OCI-LY7 (cell line): Measurements from ENCODE around the gene ZNF277. TPM values are rescaled to one million over a fixed set of nuclear protein-coding genes. Genes with fewer than 3 reads are reported as not detected.

Experiments
- BruUV-seq: library from RNA; stranded (reverse); fragments of 400-500 nt; replicated peaks from 2 replicates; lab custom pipeline; 2021; lab: Mats Ljungman, UMichigan
- CTCF ChIA-PET: fragments of 300-600 bp; sonication (Branson Sonifier 250); formaldehyde crosslinking; loops from one replicate; lab custom pipeline; 2022; ENCODE audit warnings: antibody characterized with exemption; ENCODE audit not compliant: unreplicated experiment; lab: Charles Lee
- POLR2A ChIA-PET: fragments of 300-600 bp; sonication (Branson Sonifier 250); formaldehyde crosslinking; loops from one replicate; lab custom pipeline; 2022; ENCODE audit warnings: antibody characterized with exemption; lab: Charles Lee
- DNase-seq: peaks from one replicate; pipeline ENCODE4 v3.0.0-alpha.2; 2015; ENCODE audit warnings: low spot score
- H2AFZ ChIP-seq: fragments of 200-600 bp; sonication (generic), shearing (Covaris generic); 2 replicates; pipeline ENCODE4 v1.6.1; 2014; ENCODE audit warnings: mild to moderate bottlenecking, antibody characterized with exemption, low read length, moderate library complexity
- H3K27ac ChIP-seq: fragments of 200-600 bp; sonication (generic); 2 replicates; pipeline ENCODE4 v1.5.1; 2014; ENCODE audit warnings: mixed run types, low read depth, mild to moderate bottlenecking, moderate library complexity, low read length, inconsistent platforms; ENCODE audit not compliant: poor library complexity, severe bottlenecking
- H3K36me3 ChIP-seq: fragments of 200-600 bp; sonication (generic); 2 replicates; pipeline ENCODE4 v1.6.1; 2014; ENCODE audit warnings: mild to moderate bottlenecking, antibody characterized with exemption, low read length, moderate library complexity, mixed read lengths; ENCODE audit not compliant: insufficient read depth
- H3K4me1 ChIP-seq: fragments of 200-600 bp; sonication (generic); 2 replicates; pipeline ENCODE4 v1.5.1; 2014; ENCODE audit warnings: mild to moderate bottlenecking, low read length; ENCODE audit not compliant: insufficient read depth, poor library complexity, severe bottlenecking
- H3K4me2 ChIP-seq: fragments of 200-600 bp; sonication (generic); 2 replicates; pipeline ENCODE4 v1.6.1; 2014; ENCODE audit warnings: mild to moderate bottlenecking, low read length
- H3K4me3 ChIP-seq: fragments of 200-600 bp; sonication (generic); 2 replicates; pipeline ENCODE4 v1.5.1; 2014; ENCODE audit warnings: mild to moderate bottlenecking, low read depth, low read length; ENCODE audit not compliant: poor library complexity, severe bottlenecking
- H3K79me2 ChIP-seq: fragments of 200-600 bp; sonication (generic); 2 replicates; pipeline ENCODE4 v1.6.1; 2016; ENCODE audit warnings: low read depth, mild to moderate bottlenecking, low read length, moderate library complexity, mixed read lengths; ENCODE audit not compliant: insufficient read depth
- H3K9me2 ChIP-seq: fragments of 200-600 bp; sonication (generic); 2 replicates; pipeline ENCODE4 v1.6.1; 2016; ENCODE audit warnings: mild to moderate bottlenecking, low read length, mixed read lengths; ENCODE audit not compliant: insufficient read depth
- H3K9me3 ChIP-seq: fragments of 200-600 bp; sonication (generic); 2 replicates; pipeline ENCODE4 v1.6.1; 2014; ENCODE audit warnings: mild to moderate bottlenecking, mixed run types, low read length, mixed read lengths
- H4K20me1 ChIP-seq: fragments of 200-600 bp; sonication (generic); 2 replicates; pipeline ENCODE4 v1.6.1; 2014; ENCODE audit warnings: mild to moderate bottlenecking, antibody characterized with exemption, low read length, moderate library complexity, mixed read lengths; ENCODE audit not compliant: insufficient read depth
- EZH2phosphoT487 ChIP-seq: fragments of 200-600 bp; sonication (generic); IDR thresholded peaks from 2 replicates; pipeline ENCODE4 v1.6.1; 2018; ENCODE audit warnings: low read depth, borderline replicate concordance, mild to moderate bottlenecking, mixed run types, antibody characterized with exemption, low read length, moderate library complexity, mixed read lengths
- intact Hi-C: fragments of 100-400 bp; cut with micrococcal nuclease; formaldehyde crosslinking; loops from one replicate; pipeline ENCODE4 v1.10.0; 2022; ENCODE audit not compliant: unreplicated experiment
- total RNA-seq, 2 experiments: library from RNA; depleted of rRNA in 1 of 2; stranded (reverse); fragments of >200 nt in 1 of 2; shearing (Covaris generic) in 1 of 2; gene quantifications; 2 replicates each; pipeline ENCODE4 v1.2.3, GENCODE V29; 2014 to 2022
- TF ChIP-seq, protein P1 (sequence below): fragments of 200-600 bp; sonication (generic); conservative IDR thresholded peaks from 2 replicates; pipeline ENCODE4 v1.5.1; 2014; ENCODE audit warnings: mild to moderate bottlenecking, antibody characterized with exemption, low read length, moderate library complexity, mixed read lengths

ZNF277 gene
- total RNA-seq, 2 experiments from 2014 or later = 18.1 to 20.5 TPM

DNA sequence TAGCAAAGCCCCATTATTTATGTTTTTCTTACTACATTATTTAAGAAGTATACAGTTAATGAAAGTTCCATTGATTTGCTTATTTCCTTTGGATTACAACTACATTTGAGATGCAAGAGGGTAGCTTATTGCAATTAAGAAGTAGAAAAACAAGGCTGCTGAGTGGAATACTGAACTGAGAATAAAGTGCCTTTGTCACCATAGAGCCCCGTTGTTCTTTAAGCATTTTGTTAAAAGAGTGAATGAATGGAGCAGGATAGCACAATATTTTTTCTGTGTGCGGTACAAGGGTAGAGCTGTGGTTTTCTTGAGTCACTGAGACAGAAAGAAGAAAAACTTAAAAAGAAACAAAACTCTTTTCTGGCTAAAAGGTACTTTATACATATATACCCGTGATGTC lies 45.6 kb downstream of the ZNF277 start:
- ChIA-PET CTCF (no interaction called here), POLR2A (interaction anchor here (1.0 kb wide), 1 partner anchor 82 kb away, joined by 3 read pairs; no protein-coding TSS in a partner anchor)
- no peaks in the 10 kb centered on the region for H3K9me2 ChIP-seq
- DNase-seq = no peak
- no peak overlapping the region for H3K27ac ChIP-seq
- no peak overlapping the region for H3K4me3 ChIP-seq
- TF ChIP-seq, protein P1, sequence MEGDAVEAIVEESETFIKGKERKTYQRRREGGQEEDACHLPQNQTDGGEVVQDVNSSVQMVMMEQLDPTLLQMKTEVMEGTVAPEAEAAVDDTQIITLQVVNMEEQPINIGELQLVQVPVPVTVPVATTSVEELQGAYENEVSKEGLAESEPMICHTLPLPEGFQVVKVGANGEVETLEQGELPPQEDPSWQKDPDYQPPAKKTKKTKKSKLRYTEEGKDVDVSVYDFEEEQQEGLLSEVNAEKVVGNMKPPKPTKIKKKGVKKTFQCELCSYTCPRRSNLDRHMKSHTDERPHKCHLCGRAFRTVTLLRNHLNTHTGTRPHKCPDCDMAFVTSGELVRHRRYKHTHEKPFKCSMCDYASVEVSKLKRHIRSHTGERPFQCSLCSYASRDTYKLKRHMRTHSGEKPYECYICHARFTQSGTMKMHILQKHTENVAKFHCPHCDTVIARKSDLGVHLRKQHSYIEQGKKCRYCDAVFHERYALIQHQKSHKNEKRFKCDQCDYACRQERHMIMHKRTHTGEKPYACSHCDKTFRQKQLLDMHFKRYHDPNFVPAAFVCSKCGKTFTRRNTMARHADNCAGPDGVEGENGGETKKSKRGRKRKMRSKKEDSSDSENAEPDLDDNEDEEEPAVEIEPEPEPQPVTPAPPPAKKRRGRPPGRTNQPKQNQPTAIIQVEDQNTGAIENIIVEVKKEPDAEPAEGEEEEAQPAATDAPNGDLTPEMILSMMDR = no peak
- no peak for TF ChIP-seq EZH2phosphoT487
- no TSS peak for BruUV-seq
- H3K9me3 ChIP-seq = no peaks in the 10 kb centered on the region
- H3K36me3 ChIP-seq = no peaks in the 10 kb centered on the region
- intact Hi-C loops = no loop called here
- peaks cover 18% of the 10 kb centered on the region; the same call in 1 of the 2 replicates for H4K20me1 ChIP-seq
- no peak overlapping the region for H2AFZ ChIP-seq
- H3K4me2 ChIP-seq = no peak overlapping the region
- no peaks in the 10 kb centered on the region for H3K79me2 ChIP-seq
- no peaks in the 10 kb centered on the region for H3K4me1 ChIP-seq

DNA sequence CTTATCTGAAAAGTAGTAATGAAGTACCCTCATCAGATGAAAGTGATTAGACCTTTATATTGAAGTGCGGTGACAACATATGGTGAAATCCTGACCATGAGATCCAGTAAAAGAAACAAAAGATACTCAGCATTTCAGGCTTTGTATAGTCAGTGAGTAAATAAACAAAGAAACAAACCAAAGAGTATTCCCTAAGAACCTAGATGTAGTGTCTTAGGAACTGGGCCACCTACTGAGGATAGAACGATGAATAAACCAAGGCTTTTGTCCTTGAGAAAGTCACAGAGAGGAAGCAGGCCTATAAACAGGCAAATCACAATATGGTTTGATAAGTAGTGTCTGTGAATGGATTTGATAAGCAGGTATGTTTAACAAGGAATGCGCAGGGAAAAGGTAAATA lies 46.2 kb downstream of the ZNF277 start:
- Histone ChIP-seq H3K9me3 (no peaks in the 10 kb centered on the region), H4K20me1 (peaks cover 18% of the 10 kb centered on the region; the same call in 1 of the 2 replicates), H3K4me3 (no peak overlapping the region), H3K4me2 (no peak overlapping the region), H3K36me3 (no peaks in the 10 kb centered on the region), H2AFZ (no peak overlapping the region), H3K79me2 (no peaks in the 10 kb centered on the region), H3K9me2 (no peaks in the 10 kb centered on the region), H3K4me1 (no peaks in the 10 kb centered on the region), H3K27ac (no peak overlapping the region)
- ChIA-PET POLR2A (no interaction called here), CTCF (no interaction called here)
- intact Hi-C loops = no loop called here
- TF ChIP-seq, protein P1 = no peak
- no peak for TF ChIP-seq EZH2phosphoT487
- no peak for DNase-seq
- BruUV-seq = no TSS peak

DNA sequence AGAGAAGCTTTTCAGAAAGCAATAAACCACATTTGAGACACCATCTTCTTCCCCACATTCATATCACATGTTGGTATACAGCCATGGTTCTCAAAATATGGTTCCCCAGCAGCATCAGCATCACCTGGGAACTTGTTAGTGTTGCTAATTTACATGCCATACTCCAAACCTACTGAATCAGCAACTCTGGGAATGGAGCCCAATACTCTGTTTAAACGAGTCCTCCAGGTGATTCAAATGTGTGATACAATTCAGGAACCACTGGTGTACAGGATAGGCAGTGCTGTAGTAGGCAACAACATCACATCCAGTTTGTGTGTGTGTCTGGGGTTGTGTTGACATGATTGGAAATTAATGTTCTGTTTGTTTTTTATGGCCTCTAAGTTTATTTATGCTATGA lies 47.7 kb downstream of the ZNF277 start:
- DNase-seq = no peak
- intact Hi-C loops = no loop called here
- ChIA-PET POLR2A (interaction anchor here (0.7 to 1.4 kb wide), 3 partner anchors 12 to 44 kb away, joined by 3 to 4 read pairs (median 3); no protein-coding TSS in a partner anchor), CTCF (no interaction called here)
- BruUV-seq = no TSS peak
- Histone ChIP-seq H2AFZ (no peak overlapping the region), H3K9me3 (no peaks in the 10 kb centered on the region), H3K36me3 (no peaks in the 10 kb centered on the region), H4K20me1 (peaks cover 18% of the 10 kb centered on the region; the same call in 1 of the 2 replicates), H3K4me3 (no peak overlapping the region), H3K27ac (no peak overlapping the region), H3K4me2 (no peak overlapping the region), H3K79me2 (no peaks in the 10 kb centered on the region), H3K9me2 (no peaks in the 10 kb centered on the region), H3K4me1 (no peaks in the 10 kb centered on the region)
- no peak for TF ChIP-seq EZH2phosphoT487
- TF ChIP-seq, protein P1 = no peak
